BLaER1 (cell line): ENCODE measurements around the gene MEGF9.
A peak's percentile ranks its signal among the peaks of the same experiment; 100 is the strongest.

Experiments
- H3K27ac ChIP-seq: shearing (Covaris generic); formaldehyde crosslinking; 2 replicates; pipeline ENCODE4 v1.8.1; 2022
- H3K27me3 ChIP-seq: shearing (Covaris generic); formaldehyde crosslinking; 2 replicates; pipeline ENCODE4 v1.8.1; 2022
- H3K36me3 ChIP-seq: shearing (Covaris generic); formaldehyde crosslinking; 2 replicates; pipeline ENCODE4 v1.8.1; 2022
- H3K4me1 ChIP-seq: shearing (Covaris generic); formaldehyde crosslinking; 2 replicates; pipeline ENCODE4 v1.8.1; 2022
- H3K4me2 ChIP-seq: shearing (Covaris generic); formaldehyde crosslinking; 2 replicates; pipeline ENCODE4 v1.8.1; 2022
- H3K4me3 ChIP-seq: shearing (Covaris generic); formaldehyde crosslinking; 2 replicates; pipeline ENCODE4 v1.8.1; 2022
- H3K9ac ChIP-seq: shearing (Covaris generic); formaldehyde crosslinking; 2 replicates; pipeline ENCODE4 v1.8.1; 2022
- H3K9me3 ChIP-seq: shearing (Covaris generic); formaldehyde crosslinking; 2 replicates; pipeline ENCODE4 v1.8.1; 2022
- H4K20me1 ChIP-seq: shearing (Covaris generic); formaldehyde crosslinking; 2 replicates; pipeline ENCODE4 v1.8.1; 2022
- Cebpa-rat ChIP-seq: shearing (Covaris generic); IDR thresholded peaks from 2 replicates; pipeline ENCODE4 v1.8.1; 2022

MEGF9 gene

GRCh38 chr9:120708526-120709224, 5.6 kb downstream of the MEGF9 start:
- Histone ChIP-seq H3K36me3 (peaks cover 4% of the 10 kb centered on the region; the same call in 1 of the 2 replicates), H3K4me2 (peak overlapping the region; percentile 93; the same call in 1 of the 2 replicates), H4K20me1 (peaks cover 26% of the 10 kb centered on the region; the same call in 1 of the 2 replicates), H3K9ac (no peak overlapping the region), H3K27me3 (no peaks in the 10 kb centered on the region), H3K4me1 (peaks cover 48% of the 10 kb centered on the region), H3K27ac (no peak overlapping the region), H3K9me3 (no peaks in the 10 kb centered on the region), H3K4me3 (no peak overlapping the region)
- TF ChIP-seq Cebpa-rat = no peak

- peaks cover 4% of the 10 kb centered on the region; the same call in 1 of the 2 replicates for H3K36me3 ChIP-seq
- H3K4me3 ChIP-seq = no peak overlapping the region
- no peak overlapping the region for H3K27ac ChIP-seq
- H3K9ac ChIP-seq = no peak overlapping the region
- peaks cover 37% of the 10 kb centered on the region for H3K4me1 ChIP-seq
- H3K27me3 ChIP-seq = no peaks in the 10 kb centered on the region
- no peak overlapping the region for H3K4me2 ChIP-seq
- H3K9me3 ChIP-seq = no peaks in the 10 kb centered on the region
- H4K20me1 ChIP-seq = peaks cover 15% of the 10 kb centered on the region; the same call in 1 of the 2 replicates
- no peak for TF ChIP-seq Cebpa-rat
Observed at GRCh38 chr9:120707170-120707569, 7.1 kb downstream of the MEGF9 start.

- Histone ChIP-seq H3K27me3 (no peaks in the 10 kb centered on the region), H3K36me3 (peaks cover 4% of the 10 kb centered on the region; the same call in 1 of the 2 replicates), H3K27ac (no peak overlapping the region), H3K9ac (no peak overlapping the region), H3K4me3 (no peak overlapping the region), H4K20me1 (0 out of 2 replicates have a peak, but pooled peaks cover 7% of the 10 kb centered on the region), H3K4me2 (no peak overlapping the region), H3K4me1 (peaks cover 17% of the 10 kb centered on the region), H3K9me3 (no peaks in the 10 kb centered on the region)
- no peak for TF ChIP-seq Cebpa-rat
Observed at GRCh38 chr9:120705174-120705573, 9.1 kb downstream of the MEGF9 start.

- H3K27me3 ChIP-seq = no peaks in the 10 kb centered on the region
- H3K9ac ChIP-seq = no peak overlapping the region
- no peaks in the 10 kb centered on the region for H3K36me3 ChIP-seq
- TF ChIP-seq Cebpa-rat = no peak
- H3K4me1 ChIP-seq = 0 out of 2 replicates have a peak, but pooled peaks cover 2% of the 10 kb centered on the region
- H4K20me1 ChIP-seq = 0 out of 2 replicates have a peak, but pooled peaks cover 7% of the 10 kb centered on the region
- H3K27ac ChIP-seq = no peak overlapping the region
- no peaks in the 10 kb centered on the region for H3K9me3 ChIP-seq
- no peak overlapping the region for H3K4me2 ChIP-seq
- H3K4me3 ChIP-seq = no peak overlapping the region
Observed at GRCh38 chr9:120702075-120702474, 12.2 kb downstream of the MEGF9 start.

GRCh38 chr9:120701248-120701647, 13.0 kb downstream of the MEGF9 start:
- H4K20me1 ChIP-seq = 0 out of 2 replicates have a peak, but pooled peaks cover under 1% of the 10 kb centered on the region
- no peak for TF ChIP-seq Cebpa-rat
- H3K27ac ChIP-seq = no peak overlapping the region
- H3K4me2 ChIP-seq = no peak overlapping the region
- 0 out of 2 replicates have a peak, but pooled peaks cover 5% of the 10 kb centered on the region for H3K4me1 ChIP-seq
- H3K27me3 ChIP-seq = no peaks in the 10 kb centered on the region
- no peaks in the 10 kb centered on the region for H3K36me3 ChIP-seq
- no peak overlapping the region for H3K9ac ChIP-seq
- no peak overlapping the region for H3K4me3 ChIP-seq
- no peaks in the 10 kb centered on the region for H3K9me3 ChIP-seq

- 0 out of 2 replicates have a peak, but pooled peaks cover 2% of the 10 kb centered on the region for H4K20me1 ChIP-seq
- no peak overlapping the region for H3K9ac ChIP-seq
- H3K4me3 ChIP-seq = no peak overlapping the region
- H3K9me3 ChIP-seq = no peaks in the 10 kb centered on the region
- no peaks in the 10 kb centered on the region for H3K27me3 ChIP-seq
- H3K4me2 ChIP-seq = no peak overlapping the region
- no peak for TF ChIP-seq Cebpa-rat
- H3K4me1 ChIP-seq = peaks cover 7% of the 10 kb centered on the region
- H3K36me3 ChIP-seq = no peaks in the 10 kb centered on the region
- H3K27ac ChIP-seq = no peak overlapping the region
Observed at GRCh38 chr9:120698766-120699165, 15.5 kb downstream of the MEGF9 start.

- H3K4me1 ChIP-seq = peaks cover 20% of the 10 kb centered on the region
- H3K4me2 ChIP-seq = no peak overlapping the region
- H3K27me3 ChIP-seq = no peaks in the 10 kb centered on the region
- no peak overlapping the region for H3K9ac ChIP-seq
- 0 out of 2 replicates have a peak, but pooled peaks cover 10% of the 10 kb centered on the region for H4K20me1 ChIP-seq
- no peak overlapping the region for H3K27ac ChIP-seq
- no peak for TF ChIP-seq Cebpa-rat
- no peak overlapping the region for H3K4me3 ChIP-seq
- no peaks in the 10 kb centered on the region for H3K9me3 ChIP-seq
- H3K36me3 ChIP-seq = no peaks in the 10 kb centered on the region
Observed at GRCh38 chr9:120697448-120697847, 16.8 kb downstream of the MEGF9 start.

- no peak overlapping the region for H3K9ac ChIP-seq
- no peak overlapping the region for H3K4me2 ChIP-seq
- H3K27ac ChIP-seq = no peak overlapping the region
- TF ChIP-seq Cebpa-rat = no peak
- no peaks in the 10 kb centered on the region for H3K27me3 ChIP-seq
- no peaks in the 10 kb centered on the region for H3K36me3 ChIP-seq
- 0 out of 2 replicates have a peak, but pooled peaks cover 12% of the 10 kb centered on the region for H4K20me1 ChIP-seq
- H3K4me1 ChIP-seq = peaks cover 21% of the 10 kb centered on the region
- H3K4me3 ChIP-seq = no peak overlapping the region
- H3K9me3 ChIP-seq = no peaks in the 10 kb centered on the region
Observed at GRCh38 chr9:120696551-120697230, 17.6 kb downstream of the MEGF9 start.

- TF ChIP-seq Cebpa-rat = no peak
- no peaks in the 10 kb centered on the region for H3K27me3 ChIP-seq
Observed at GRCh38 chr9:120694559-120694958, 19.7 kb downstream of the MEGF9 start.

GRCh38 chr9:120693700-120694008, 20.6 kb downstream of the MEGF9 start:
- peak overlapping the region; percentile 34 for H3K4me2 ChIP-seq

More at GRCh38 chr9:120694559-120694958, 19.7 kb downstream of the MEGF9 start:
- H3K4me3 ChIP-seq = no peak overlapping the region
- no peak overlapping the region for H3K9ac ChIP-seq
- H3K4me2 ChIP-seq = no peak overlapping the region
- no peaks in the 10 kb centered on the region for H3K9me3 ChIP-seq
- peaks cover 21% of the 10 kb centered on the region for H3K4me1 ChIP-seq
- no peak overlapping the region for H3K27ac ChIP-seq
- no peaks in the 10 kb centered on the region for H3K36me3 ChIP-seq
- H4K20me1 ChIP-seq = 0 out of 2 replicates have a peak, but pooled peaks cover 12% of the 10 kb centered on the region

More at GRCh38 chr9:120693700-120694008, 20.6 kb downstream of the MEGF9 start:
- Histone ChIP-seq H3K4me3 (no peak overlapping the region), H3K4me1 (peaks cover 21% of the 10 kb centered on the region), H3K27me3 (no peaks in the 10 kb centered on the region), H3K27ac (no peak overlapping the region), H3K9ac (no peak overlapping the region), H4K20me1 (0 out of 2 replicates have a peak, but pooled peaks cover 14% of the 10 kb centered on the region), H3K36me3 (no peaks in the 10 kb centered on the region), H3K9me3 (no peaks in the 10 kb centered on the region)
- TF ChIP-seq Cebpa-rat = no peak
